GM18870 (cell line): Measurements from ENCODE around the gene KCNT1.

ENCODE experiments used
- ATAC-seq: cut with Tn5 transposase; IDR thresholded peaks from one replicate; pipeline ENCODE4 v1.9.1; 2021; ENCODE audit warnings: moderate library complexity; ENCODE audit not compliant: unreplicated experiment

Gene KCNT1

DNA sequence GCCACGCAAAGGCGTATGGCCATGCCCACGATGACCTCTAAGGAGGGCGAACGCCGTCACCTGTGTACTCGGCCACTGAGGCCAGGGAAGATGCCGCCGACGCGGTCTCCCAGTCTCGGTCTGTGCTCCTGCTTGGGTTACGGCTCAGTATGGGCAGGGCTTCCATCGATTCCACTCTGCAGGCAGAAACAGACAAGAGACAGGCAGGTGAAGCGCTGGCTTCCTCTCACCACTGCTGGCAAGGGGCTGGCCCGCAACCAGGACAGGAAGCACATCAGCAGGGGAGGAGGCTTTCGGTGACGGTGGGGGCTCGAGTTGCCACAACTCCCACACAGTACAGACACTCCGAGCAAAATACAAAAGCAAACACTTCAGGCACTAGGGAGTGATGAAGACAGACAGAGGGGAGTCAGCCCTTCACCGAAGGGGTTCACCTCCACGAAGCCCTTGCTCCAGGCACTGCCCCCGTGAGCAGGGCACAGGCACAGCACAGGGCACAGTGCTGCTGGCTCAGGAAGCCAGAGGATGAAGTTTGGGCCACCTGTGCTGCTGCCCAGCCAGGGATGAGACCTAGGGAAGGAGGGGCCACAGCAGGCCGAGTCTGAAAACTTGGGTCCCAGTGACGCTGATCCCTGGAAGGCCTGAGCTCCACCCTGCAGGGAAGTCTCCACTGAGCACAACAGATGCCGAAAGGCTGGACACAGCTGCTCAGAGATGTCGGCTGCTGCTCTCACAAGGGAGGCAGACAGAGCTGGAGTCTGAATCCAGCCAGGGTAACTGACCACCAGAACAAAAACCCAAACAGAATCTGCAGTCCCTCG lies 114.1 kb downstream of the KCNT1 start:
- no peak for ATAC-seq

DNA sequence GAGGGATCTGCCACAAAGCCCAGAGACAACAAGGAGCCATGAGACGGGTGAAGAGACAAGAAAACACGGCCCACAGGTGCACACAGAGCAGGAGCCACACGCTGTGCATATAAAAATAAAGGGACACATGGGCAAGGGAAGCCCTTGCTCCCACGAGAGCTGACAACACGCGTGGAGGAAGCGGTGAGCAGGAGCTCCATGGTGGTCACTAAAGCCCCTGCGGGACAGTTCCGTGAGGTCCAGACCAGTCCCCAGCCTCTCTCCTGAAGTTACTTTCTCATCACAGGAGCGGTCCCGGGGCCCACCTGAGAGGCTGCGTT lies 114.6 kb downstream of the KCNT1 start:
- no peak for ATAC-seq

DNA sequence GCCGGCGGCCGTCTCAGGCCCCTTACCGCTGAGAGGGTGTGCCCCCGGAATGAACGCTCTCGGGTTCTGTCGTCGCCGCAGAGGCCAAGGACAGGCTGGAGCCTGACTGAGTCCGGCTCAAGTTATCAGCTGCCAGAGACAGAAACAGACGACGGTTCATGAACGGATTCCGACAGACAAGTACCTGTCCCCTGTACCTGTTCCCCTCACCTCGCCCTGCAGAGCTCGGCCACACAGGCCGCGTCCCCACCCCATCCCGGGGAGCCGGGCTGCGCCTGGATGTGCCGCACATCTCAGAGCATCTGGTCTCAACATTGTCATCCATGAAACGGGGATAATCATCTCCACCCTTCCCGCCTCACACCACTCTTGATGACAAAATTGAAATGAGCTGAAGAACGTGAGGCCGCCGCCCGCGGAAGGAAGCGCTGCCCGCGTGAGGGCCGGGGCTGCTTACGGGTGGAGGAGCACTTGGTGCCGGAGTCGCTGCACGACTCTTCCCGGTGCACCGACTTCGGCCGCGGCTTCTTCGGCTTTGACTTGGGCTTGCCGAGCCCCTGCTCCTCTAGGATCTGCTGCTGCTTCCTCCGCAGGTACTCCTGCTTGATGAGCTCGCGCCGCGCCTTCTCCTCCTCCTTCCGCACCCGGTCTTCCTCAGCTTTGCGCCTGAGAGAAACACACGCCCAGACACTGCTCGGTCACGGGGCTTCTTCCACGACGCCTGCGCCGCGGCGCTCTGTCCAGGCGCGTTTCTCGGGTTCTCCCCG lies 116.1 kb downstream of the KCNT1 start:
- ATAC-seq = no peak

DNA sequence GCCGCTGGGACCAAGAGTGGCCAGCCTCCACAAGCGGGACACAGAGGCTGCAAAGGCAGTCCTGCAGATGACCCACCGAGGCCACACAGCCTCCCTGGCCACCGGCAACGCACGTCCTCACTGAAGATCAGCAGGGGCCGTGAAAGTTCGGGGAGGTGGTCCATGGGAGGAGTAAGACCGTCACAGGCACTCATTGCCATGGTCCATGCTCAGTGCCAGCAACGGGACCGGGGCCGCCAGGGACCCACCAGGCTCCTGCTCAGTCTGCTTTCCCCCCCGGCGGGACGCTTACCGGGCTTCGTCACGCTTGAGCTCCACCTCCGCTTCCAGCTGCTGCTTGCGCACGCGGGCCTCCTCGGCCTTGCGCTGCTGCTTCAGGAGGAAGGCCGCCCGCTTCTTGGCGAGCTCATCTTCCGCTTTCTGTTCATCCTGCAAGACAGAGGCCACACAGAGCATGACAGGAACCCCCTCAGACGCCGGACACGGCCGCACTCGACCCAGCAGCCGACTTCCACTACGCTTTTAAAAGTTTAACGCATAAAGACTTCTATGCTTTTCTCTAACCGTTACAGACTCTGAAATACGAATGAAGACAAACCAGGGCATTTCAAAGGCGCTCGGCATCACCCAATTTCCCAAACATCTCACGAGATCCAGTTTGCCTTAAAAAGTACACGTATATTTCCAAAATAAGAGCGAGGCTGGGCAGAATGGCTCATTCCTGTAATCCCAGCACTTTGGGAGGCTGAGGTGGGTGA lies 116.9 kb downstream of the KCNT1 start:
- no peak for ATAC-seq

DNA sequence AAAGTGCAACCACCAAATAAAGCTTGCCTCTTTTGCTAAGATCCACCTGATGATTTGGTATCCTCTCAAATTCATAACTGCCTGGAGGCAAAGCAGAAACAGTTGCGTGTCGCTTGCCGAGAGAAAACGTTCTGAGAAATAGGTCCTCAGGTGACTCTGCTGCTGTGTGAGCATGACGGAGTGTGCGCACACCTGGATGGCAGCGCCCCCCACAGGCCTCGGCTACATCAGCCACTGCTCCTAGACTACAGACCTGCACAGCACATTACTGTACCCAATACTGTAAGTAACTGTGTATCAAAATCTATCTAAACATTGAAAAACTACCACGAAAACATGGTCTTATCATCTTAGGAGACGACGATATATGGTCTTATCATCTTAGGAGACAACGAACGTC lies 117.9 kb downstream of the KCNT1 start:
- no peak for ATAC-seq

DNA sequence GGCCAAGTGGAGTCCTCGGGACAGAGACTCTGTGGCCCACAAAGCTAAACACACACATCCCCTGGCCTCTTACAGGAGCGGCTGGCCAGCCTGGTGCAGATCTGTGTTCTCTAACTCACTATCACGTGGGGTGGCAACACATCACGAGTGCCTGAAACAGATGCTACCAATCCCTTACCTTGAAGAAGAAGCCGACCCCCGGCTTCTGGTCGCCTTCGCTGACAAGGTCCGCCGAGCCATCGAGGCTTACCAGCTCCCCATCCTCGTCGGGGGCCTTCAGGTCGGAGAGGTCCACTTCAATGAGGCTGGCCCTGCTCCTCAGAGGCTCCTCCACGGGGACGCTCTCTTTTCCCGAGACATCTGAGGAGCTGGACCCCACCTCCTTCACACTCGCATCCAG lies 118.7 kb downstream of the KCNT1 start:
- ATAC-seq = no peak

DNA sequence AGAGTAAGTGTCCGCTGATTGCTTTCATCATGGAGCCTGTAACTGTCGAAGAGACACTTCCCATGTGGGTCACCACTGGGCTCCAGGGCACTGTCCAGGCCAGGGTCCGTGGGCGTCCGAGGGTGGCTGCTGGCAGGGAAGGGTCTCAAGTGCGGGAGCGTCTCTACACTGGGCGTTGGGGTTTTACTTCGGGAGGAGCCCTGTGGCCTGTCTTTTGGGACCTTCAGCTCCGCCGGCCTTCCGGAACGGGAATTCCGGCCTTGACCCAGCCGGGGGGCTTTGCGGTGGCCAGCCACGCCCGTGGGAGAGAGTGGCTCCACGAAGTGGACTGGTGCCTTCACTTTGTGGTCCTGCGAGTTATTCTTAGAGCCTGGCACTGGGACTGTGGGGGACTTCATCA lies 119.1 kb downstream of the KCNT1 start:
- ATAC-seq = no peak

DNA sequence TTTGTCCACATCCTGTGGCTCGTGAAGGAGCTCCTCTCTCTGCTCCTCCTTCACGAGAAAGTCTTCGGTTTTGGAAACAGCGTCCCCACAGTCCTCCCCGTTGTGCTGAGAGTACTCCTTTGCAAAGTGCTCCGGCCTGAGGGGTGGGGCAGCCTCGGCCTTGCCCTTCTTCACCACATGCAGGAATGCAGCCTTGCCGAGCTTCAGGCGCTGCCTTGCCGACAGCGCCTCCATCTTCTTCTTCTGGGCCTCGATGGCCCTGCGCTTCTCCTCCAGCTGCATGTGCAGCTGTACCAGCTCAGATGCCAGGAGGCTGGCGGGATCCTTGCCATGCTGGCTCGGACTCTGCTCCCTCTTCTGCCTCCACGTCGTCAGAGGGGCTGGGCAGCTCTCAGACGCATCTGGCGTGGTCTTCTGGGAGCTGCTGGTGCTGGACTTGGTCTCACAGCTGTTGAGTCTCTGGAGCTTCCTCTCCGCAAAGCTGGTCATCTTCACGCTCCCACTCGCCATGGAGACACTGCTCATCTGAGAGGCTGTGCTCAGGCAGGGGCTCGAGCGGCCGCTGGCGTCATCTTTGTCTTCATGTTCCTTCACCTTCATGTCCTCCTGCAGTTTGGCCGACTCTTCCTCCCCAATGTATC lies 119.9 kb downstream of the KCNT1 start:
- ATAC-seq = no peak

DNA sequence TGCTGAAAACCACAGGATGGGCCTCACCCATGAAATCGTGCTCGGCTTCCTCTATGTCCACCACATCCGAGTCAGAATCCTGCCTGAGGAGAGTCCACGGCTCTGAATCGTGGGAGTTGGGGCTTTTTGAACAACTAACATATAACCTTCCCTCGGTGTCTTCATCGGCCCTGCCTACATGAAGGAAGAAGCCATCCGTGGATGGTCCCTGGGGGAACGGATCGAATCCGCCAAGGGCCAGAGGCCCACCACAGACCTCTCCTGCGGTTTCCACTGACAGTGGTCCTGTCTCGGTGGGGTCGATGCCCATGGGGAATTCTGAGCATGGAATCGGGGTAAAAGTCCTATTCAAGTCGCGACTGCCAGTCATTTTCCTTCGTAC lies 120.4 kb downstream of the KCNT1 start:
- no peak for ATAC-seq

DNA sequence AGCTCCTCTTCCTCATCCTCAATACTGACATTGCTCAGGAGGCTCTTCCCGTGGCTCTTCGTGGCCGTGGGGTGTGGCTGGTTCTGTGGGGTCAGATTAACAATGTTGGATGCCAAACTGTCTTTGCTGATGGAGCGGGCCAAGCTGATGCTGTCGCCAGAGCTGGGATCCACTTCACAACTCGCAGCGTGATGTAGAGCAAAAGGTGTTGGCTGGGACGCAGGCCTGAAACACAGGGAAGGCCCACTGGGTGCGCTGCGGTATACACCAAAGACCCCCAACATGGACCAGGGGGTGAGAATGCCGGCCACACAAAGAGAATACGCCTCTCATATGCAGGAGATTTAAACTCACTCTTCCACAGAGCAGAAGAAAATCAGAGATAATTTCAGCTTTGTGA lies 121.1 kb downstream of the KCNT1 start:
- ATAC-seq = no peak

DNA sequence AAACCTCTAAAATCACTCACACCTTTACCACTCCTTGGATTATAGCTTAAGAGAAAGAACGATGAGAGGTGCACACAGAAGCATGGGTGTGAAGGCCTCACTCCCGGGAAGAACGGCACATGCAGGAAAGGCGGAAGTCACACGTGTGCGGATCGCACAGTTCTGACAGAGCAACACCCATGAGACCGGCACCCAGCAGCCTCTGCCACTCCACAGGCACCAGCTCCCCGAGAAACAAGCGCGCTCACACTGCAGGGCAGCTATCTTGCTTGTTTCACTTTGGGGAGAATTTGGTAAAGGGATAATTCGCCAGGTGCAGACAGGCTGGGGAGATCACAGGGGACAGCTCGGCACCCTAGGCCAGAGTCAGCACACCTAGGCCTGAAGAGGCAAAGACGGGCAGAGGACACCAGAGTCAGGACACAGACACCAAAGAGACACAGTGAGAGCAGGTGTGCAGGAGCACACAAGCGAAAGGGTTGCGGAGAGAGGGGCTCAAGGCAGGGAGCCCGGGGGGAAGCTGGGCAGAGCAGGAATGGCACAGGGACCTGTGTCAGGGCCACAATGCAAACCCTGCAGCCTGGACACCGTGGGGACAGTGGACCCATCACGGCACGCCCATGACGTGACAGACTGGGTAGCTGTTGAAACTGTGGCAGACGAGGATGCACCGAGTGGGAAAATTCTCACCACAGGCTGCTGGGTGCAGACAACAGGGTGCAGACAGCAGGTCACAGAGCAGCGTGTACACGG lies 123.6 kb downstream of the KCNT1 start:
- ATAC-seq = no peak

DNA sequence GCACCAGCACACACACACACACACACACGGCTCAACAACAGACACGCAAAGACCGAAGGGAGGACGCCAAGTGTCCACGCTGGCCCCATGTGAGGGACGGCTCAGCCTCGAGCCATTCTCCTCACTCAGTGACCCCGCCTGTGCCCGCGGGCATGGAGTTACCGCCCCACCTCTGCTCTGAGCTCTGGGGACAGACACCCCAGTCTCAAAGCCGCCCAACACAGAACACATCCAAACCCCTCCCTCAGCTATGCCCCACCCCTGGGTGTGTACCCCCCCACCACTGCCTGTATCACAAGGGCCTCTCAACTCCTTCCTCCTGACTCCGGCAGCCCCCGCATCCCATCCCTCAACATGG lies 124.2 kb downstream of the KCNT1 start:
- ATAC-seq = no peak

DNA sequence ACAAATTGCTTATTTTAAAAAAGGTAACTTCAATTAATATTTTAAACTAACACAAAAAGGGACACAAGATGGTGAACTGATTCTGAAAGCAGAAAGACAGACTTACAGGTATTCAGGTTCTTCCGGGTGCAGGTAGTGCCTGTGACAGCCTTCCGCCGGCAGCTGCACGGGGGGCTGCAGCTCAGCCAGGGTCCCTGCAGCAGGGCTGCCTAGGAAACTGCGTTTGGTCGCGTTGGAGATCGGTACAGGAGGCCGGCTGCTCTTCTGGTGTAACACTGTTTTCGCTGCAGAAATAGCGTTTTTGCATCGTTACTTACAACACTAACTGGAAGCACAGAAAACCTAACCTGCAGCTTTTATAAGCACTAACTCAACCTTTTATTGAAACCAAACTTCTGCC lies 125.3 kb downstream of the KCNT1 start:
- no peak for ATAC-seq

DNA sequence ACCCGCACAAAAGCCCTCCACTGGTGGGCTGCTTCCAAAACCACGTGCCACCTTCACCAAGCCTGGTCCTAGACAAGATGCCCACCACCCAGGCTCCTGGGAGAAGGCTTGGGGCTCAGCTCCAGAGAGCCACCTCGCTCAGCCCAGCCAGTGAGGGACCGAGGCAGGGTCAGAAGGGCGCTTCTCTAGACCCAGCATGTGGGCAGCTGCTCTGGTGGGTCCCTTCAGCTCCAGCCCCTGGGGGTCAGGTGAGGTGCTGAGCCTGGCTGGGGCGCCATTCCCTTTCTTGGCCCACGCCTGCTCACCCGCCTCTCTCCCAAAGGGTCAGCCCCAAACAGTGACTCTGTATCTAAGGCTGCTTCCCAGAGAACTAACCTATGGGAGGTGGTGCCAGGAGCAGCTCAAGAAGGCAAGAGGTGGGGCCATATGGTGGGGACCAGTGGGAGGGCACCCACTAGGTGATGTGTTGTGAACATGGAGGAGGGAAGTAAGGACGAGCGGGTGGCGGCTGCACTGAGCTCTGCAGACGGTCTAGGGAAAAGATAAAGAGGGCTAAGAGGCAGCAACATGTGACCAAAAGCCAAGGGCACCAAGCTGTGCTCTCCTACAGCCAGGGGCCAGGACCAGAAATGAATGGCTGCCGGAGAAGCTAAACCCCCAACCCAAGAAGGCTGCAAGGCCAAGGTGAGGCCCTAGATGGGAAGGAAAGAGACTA lies 126.0 kb downstream of the KCNT1 start:
- no peak for ATAC-seq

DNA sequence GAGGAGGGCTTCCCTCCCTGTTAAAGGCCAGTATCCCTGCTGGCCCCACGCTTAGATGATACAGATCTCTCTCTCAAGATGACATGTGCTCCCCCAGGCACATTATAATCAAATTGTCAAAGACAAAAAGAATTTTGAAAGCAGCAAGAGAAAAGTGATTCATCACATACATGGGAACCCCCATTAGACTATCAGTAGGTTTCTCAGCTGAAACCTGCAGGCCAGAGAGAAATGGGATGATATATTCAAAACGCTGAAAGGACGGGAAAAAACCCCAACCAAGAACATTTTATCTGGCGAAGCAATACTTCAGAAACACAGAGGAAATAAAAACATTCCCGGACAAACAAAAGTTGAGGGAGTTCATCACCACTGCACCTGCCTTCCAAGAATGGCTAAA lies 126.7 kb downstream of the KCNT1 start:
- no peak for ATAC-seq

DNA sequence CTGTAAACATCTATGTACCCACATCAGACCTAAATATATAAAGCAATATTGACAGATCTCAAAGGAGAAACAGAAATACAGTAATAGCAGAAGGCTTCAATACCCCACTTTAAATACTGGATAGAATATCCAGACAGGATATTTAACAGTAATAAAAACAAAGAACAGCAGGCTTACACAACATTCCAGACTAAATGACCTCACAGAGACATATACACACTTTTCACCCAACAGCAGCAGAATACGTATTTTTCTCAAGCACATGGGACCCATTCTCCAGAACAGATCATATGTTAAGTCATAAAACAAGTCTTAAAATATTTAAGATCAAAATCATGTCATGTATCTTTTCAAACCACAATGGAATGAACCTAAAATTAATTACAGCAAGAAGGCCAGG lies 128.5 kb downstream of the KCNT1 start:
- ATAC-seq = no peak

DNA sequence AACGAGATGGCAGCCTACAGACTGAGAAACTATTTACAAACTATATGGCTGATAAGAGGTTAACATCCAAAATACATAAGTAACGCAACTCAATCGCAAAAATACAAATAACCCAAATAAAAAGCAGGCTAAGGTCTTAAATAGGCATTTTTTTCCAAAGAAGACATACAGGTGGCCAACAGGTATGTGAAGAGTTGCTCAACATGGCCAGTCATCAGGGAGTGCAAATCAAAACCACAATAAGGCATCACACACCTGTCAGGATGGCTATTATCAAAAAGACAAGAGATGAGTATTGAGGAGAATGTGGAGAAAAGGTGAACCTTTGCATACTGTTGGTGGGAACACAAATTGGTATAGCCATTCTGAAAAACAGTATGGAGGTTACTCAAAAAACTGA lies 131.9 kb downstream of the KCNT1 start:
- ATAC-seq = no peak

DNA sequence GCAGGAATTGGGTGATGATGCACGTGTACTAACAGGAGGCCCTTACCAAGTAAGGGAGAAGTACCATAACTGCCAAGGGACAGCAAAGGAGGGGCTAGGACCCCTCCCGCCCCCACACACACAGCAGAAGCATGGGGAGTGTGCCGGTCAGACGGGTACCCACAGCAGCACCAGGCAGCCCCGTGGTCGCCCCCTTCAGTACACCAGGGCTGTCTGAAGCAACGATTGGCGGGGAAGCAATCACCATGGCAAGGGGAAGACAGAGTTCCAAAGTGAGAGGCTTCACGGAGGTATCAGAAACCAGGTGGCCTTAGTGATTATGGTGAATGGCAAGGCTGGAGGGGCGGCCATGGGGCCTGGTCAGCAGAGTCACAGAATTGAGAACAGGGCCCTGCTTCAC lies 133.1 kb downstream of the KCNT1 start:
- ATAC-seq = no peak

DNA sequence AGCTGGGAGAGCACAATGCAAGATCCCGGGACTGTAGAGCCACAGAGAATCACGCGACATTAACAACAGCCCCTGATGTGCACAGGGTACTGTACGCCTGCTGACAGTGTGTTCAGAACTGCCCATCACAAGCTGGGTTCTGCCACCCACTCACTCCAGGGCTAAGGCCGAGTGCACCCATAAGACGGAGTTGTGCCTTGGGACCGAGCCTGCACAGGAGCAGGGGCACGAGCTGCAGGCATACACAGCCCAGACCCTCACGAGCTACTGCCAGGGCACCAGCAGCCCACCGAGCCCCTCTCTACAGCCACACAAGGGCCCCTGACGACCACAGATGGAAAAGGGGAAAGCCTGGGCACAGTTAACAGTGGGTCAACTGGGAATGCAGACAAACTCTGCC lies 137.5 kb downstream of the KCNT1 start:
- no peak for ATAC-seq

DNA sequence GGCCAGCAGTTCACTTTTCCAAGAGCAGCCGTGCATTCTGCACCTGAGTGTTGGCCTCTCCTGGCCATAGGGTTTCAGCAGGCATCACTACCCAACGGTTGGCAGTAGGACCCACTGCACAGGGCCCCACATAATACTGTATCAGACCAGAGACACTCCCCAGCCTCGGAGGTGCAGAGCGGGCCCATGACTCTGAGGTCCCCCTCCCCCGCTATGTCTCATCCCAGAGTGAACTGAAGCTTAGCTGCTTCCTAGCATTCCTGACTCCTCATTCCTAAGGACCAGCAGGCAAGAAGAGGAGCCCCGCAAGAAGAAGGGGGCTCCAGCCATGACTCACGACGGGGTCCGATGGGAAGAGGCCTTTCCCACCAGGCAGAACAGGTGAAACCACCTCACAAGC lies 138.1 kb downstream of the KCNT1 start:
- no peak for ATAC-seq
